HFFc6 (cell line): ENCODE measurements around the gene ENTPD8. TPM values are rescaled to one million over a fixed set of nuclear protein-coding genes. Genes with fewer than 3 reads are reported as not detected.

Experiments used
- DNase-seq: peaks from one replicate; pipeline ENCODE4 v3.0.0-alpha.2; 2018
- H3K27ac Mint-ChIP-seq: 2 replicates; pipeline ENCODE4 v1.8.0; 2020; ENCODE audit warnings: mild to moderate bottlenecking, mixed read lengths
- H3K27me3 Mint-ChIP-seq: 2 replicates; pipeline ENCODE4 v1.8.0; 2021; ENCODE audit warnings: mild to moderate bottlenecking, moderate library complexity, mixed read lengths; ENCODE audit not compliant: insufficient read depth
- H3K36me3 Mint-ChIP-seq: 2 replicates; pipeline ENCODE4 v1.8.0; 2021; ENCODE audit warnings: low read depth, mixed read lengths
- H3K4me1 Mint-ChIP-seq: 2 replicates; pipeline ENCODE4 v1.8.0; 2020; ENCODE audit warnings: low read depth, mixed read lengths
- H3K4me3 Mint-ChIP-seq: 2 replicates; pipeline ENCODE4 v1.8.0; 2020; ENCODE audit warnings: mild to moderate bottlenecking, moderate library complexity, mixed read lengths
- H3K9me3 Mint-ChIP-seq: 2 replicates; pipeline ENCODE4 v1.8.0; 2020; ENCODE audit warnings: mild to moderate bottlenecking, mixed read lengths
- total RNA-seq, 6 experiments: library from RNA; stranded (reverse); fragmentation: NEBNext Ultra II Directional; extraction: Animal tissue kit (Norgen Biotek cat#: 25700); gene quantifications; 2 replicates in 1 of 6; 3 replicates in 5 of 6; pipeline ENCODE4 v1.2.3, GENCODE V29; 2021
- TF ChIP-seq, protein P1 (sequence below): fragments of 200-600 bp; sonication (generic); IDR thresholded peaks from 2 replicates; pipeline ENCODE4 v1.5.0; 2021; ENCODE audit warnings: antibody characterized with exemption, mild to moderate bottlenecking

The ENTPD8 gene
- total RNA-seq, 6 experiments from 2014 or later: not detected

DNA sequence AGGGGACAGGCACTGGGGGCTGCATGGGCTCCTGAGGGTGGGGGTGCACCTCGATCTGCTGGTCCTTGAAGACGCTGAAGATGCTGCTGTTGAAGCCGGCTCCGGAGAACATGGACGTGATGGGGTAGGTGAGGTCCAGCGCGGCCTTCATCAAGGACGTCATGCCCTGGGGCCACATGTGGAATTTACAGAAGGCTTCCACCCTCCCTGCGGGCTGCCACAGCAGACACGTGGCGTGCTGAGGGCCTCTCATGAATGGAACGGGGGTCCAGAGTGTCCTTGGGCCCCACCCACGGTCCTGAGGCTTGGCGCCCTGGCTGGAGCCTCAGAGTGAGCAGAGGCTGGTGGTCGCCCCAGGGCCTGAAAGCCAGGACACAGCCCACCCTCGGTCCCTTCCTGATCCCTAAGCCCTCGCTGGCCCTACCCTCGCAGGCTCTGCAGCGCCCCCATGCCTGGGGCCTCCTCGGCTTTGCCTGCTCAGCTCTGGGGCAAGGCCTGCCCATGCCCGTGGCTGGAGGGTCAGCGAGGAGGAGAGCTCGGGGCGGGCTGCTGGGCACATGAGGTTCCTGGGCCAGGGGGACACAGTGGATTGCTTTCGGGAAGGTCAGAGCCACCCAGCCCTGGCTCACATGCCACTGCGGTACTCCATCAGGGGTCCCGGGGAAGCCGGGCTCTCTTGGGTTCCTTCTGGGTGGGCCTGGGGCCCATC, 23.3 kb upstream of the ENTPD8 start:
- Mint-ChIP-seq H3K36me3 (no peaks in the 10 kb centered on the region), H3K4me1 (no peaks in the 10 kb centered on the region), H3K9me3 (no peaks in the 10 kb centered on the region), H3K4me3 (no peak overlapping the region), H3K27me3 (peaks cover 11% of the 10 kb centered on the region), H3K27ac (no peak overlapping the region)
- TF ChIP-seq, protein P1, sequence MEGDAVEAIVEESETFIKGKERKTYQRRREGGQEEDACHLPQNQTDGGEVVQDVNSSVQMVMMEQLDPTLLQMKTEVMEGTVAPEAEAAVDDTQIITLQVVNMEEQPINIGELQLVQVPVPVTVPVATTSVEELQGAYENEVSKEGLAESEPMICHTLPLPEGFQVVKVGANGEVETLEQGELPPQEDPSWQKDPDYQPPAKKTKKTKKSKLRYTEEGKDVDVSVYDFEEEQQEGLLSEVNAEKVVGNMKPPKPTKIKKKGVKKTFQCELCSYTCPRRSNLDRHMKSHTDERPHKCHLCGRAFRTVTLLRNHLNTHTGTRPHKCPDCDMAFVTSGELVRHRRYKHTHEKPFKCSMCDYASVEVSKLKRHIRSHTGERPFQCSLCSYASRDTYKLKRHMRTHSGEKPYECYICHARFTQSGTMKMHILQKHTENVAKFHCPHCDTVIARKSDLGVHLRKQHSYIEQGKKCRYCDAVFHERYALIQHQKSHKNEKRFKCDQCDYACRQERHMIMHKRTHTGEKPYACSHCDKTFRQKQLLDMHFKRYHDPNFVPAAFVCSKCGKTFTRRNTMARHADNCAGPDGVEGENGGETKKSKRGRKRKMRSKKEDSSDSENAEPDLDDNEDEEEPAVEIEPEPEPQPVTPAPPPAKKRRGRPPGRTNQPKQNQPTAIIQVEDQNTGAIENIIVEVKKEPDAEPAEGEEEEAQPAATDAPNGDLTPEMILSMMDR: no peak
- DNase-seq: no peak

DNA sequence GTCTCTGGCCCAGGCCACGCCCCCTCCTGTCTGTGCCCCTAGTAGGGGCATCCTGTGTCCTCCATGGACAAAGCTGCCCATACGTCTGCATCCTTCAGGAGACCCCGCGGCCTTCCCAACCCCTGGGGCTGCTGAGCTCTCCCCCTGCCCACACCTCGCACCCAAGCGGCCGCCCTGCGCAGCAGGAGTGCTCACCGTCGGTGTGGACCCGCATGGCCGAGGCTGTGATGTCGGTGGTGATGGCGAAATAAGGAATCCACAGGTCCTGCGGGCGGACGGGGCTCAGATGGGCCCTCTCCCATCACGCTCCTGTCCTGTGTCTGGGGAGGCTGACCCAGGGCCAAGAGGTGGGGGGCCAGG, 22.8 kb upstream of the ENTPD8 start:
- no peak for DNase-seq
- Mint-ChIP-seq H3K27me3 (peaks cover 11% of the 10 kb centered on the region), H3K4me1 (no peaks in the 10 kb centered on the region), H3K36me3 (no peaks in the 10 kb centered on the region), H3K27ac (no peak overlapping the region), H3K4me3 (no peak overlapping the region), H3K9me3 (no peaks in the 10 kb centered on the region)
- TF ChIP-seq, protein P1: no peak

DNA sequence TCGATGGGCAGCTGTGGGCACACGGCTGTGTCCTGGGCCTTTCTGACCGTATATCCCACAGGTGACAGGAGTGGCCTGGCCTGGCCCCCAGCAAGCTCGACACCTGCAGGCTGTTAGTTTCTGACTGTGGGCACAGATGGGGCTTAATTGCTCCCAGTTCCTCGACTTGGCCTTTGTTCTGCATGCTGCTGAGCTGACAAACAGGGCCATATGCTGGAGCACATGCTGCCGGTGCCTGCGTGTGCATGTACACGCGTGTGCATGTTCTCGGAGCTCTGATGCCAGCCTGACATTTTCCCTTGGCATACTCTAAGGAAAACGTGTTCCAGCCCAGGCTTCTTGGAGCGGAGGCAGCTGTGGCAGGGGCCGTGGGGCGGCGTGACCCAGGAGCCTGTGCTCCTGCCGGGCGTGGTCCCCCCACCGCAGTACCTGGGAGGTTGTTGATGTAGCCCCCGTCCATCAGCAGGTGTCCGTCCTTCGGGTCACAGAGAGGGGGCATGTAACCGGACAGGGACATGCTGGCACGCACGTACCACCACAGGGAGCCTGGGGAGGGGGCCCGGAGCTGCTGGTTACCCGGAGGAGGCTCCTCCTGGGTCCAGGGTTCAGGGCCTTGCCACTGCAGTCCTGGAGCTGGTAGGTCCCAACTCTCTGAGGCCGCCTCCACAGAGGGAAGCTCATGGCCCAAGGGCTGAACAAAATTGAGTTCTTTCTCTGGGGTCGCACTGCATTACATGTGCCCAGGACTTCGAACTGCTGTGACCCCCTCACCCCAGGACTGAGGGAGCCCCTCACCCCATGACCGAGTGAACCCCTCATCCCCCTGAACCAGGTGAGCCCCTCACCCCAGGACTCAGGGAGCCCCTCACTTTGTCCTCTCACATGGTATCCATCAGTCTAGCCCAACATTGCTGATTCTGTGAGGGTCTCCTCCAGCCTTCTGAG, 22.1 kb upstream of the ENTPD8 start:
- peaks cover 11% of the 10 kb centered on the region for H3K27me3 Mint-ChIP-seq
- H3K27ac Mint-ChIP-seq: no peak overlapping the region
- H3K4me1 Mint-ChIP-seq: no peaks in the 10 kb centered on the region
- DNase-seq: no peak
- no peaks in the 10 kb centered on the region for H3K9me3 Mint-ChIP-seq
- TF ChIP-seq, protein P1: no peak
- H3K36me3 Mint-ChIP-seq: no peaks in the 10 kb centered on the region
- no peak overlapping the region for H3K4me3 Mint-ChIP-seq

DNA sequence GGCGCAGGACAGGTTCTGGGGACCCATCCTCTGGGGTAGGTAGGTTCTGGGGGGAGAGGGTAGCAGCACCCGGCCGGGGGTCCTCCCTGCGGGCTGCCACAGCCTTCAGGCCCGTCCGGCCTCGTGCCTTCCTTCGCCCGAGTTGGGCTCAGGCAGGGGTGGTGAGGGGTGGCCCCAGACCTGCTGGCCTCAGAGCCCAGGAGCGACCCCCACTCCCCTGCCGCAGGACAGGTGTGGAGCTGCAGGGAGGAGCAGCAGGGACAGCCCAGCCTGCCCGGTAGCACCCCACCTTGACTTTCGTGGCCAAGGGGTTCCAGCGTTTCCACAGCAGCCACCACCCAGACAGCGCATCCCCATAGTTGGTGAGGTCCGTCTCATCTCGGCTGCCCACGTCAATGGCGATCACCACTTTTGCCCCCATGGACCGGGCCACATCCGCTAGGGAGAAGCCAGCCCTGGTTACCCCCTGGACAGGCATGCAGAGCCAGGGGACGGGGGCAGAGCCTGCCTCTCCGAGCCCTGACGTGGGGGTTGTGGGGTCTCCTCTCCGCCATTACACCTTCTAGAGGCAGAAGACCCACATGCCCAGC, 21.3 kb upstream of the ENTPD8 start:
- TF ChIP-seq, protein P1: no peak
- Mint-ChIP-seq H3K4me1 (no peaks in the 10 kb centered on the region), H3K27ac (no peak overlapping the region), H3K9me3 (no peaks in the 10 kb centered on the region), H3K36me3 (no peaks in the 10 kb centered on the region), H3K27me3 (peaks cover 7% of the 10 kb centered on the region), H3K4me3 (no peak overlapping the region)
- DNase-seq: no peak

- TF ChIP-seq, protein P1: no peak
- peak; percentile 18 for DNase-seq
- H3K4me1 Mint-ChIP-seq: no peaks in the 10 kb centered on the region
- no peaks in the 10 kb centered on the region for H3K36me3 Mint-ChIP-seq
- H3K4me3 Mint-ChIP-seq: no peak overlapping the region
- H3K9me3 Mint-ChIP-seq: no peaks in the 10 kb centered on the region
- peaks cover 3% of the 10 kb centered on the region; the same call in 1 of the 2 replicates for H3K27me3 Mint-ChIP-seq
- no peak overlapping the region for H3K27ac Mint-ChIP-seq
Observed at GRCh38 chr9:137461663-137462395, 20.7 kb upstream of the ENTPD8 start.
